AG10803 (cell line): Measurements from ENCODE around the gene PITPNC1.
"Not testable (repeated sequence)": the region's sequence is repeated elsewhere in the genome, so short reads cannot be mapped to it uniquely, and the experiment has no call there.

Experiments
- DNase-seq: peaks from one replicate; pipeline ENCODE4 v3.0.0; 2010; ENCODE audit warnings: low read depth
- H3K4me3 ChIP-seq: 2 replicates; pipeline ENCODE4 v1.5.1; 2011; ENCODE audit warnings: mild to moderate bottlenecking, low read length, control low read depth
- TF ChIP-seq, protein P1 (sequence below): conservative IDR thresholded peaks from 2 replicates; pipeline ENCODE4 v1.5.1; 2011; ENCODE audit warnings: mild to moderate bottlenecking, low read length, control low read depth, inconsistent platforms

The PITPNC1 gene

DNA sequence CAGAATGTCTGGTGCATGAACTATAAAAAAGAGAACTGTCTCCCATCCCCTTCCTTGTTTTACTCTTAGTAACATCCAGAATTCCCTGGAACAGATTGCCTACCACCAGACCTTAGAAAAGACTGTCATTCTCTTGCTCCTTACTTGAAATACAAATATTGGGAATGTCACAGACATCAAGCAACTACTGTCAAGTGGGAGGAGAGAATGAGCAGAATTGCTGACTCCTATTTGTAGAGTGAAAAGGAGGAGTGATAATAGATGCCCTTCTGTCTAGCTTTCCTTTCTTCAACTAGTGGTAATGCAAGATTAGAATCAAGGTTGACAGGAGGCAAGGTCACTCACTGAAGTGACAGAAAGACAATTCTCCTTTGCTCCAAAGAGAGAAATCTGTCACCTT lies 316.7 kb downstream of the PITPNC1 start:
- no peak overlapping the region for H3K4me3 ChIP-seq
- DNase-seq: no peak
- TF ChIP-seq, protein P1, sequence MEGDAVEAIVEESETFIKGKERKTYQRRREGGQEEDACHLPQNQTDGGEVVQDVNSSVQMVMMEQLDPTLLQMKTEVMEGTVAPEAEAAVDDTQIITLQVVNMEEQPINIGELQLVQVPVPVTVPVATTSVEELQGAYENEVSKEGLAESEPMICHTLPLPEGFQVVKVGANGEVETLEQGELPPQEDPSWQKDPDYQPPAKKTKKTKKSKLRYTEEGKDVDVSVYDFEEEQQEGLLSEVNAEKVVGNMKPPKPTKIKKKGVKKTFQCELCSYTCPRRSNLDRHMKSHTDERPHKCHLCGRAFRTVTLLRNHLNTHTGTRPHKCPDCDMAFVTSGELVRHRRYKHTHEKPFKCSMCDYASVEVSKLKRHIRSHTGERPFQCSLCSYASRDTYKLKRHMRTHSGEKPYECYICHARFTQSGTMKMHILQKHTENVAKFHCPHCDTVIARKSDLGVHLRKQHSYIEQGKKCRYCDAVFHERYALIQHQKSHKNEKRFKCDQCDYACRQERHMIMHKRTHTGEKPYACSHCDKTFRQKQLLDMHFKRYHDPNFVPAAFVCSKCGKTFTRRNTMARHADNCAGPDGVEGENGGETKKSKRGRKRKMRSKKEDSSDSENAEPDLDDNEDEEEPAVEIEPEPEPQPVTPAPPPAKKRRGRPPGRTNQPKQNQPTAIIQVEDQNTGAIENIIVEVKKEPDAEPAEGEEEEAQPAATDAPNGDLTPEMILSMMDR: no peak

DNA sequence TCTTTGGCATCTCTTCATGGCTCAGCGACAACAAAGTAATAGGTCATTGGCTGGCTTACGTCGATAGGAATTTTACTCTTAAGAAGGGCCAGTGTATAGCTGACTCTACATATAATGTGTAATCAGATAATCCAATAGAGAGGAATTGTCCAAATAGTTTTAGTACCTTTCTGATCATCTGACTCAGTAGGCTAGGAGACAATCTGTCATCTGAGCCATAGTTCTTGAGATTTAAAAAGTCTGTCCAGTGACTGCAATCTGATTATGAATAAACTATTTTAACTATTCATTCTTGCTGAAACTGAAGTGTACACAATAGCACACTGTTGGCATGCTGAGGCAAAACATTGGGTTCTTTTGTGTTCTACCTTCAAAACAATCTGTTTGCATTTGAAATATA lies 319.3 kb downstream of the PITPNC1 start:
- H3K4me3 ChIP-seq: no peak overlapping the region
- no peak for DNase-seq

DNA sequence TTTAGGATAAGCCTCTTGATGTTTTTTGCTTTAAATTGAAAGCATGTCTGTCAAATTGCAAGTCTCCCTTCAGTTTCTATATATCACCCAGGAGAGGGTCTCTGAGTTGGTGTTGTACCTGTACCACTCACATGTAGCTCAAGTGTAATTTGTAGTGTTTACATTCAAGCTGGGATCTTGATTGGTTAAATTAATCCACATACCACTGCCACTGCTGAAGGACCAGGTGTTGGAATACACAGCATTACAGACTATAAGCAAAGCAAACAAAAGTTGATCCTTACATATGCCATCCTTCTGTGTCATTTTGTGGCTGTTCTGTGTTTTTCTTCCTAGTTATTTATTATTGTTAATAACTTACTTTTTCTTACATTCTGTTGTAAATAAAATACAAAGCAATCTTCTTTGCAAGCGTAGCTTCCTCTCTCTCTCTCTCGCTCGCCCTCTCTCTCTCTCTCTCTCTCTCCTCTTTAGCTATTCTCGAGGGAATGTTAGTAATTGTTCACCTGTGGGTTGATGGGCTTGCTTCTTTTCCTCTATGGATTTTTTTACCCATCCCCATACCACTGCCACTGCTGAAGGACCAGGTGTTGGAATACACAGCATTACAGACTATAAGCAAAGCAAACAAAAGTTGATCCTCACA lies 319.9 kb downstream of the PITPNC1 start:
- TF ChIP-seq, protein P1: no peak
- no peak for DNase-seq
- H3K4me3 ChIP-seq: no peak overlapping the region

More for the DNA sequence above, 319.3 kb downstream of the PITPNC1 start:
- TF ChIP-seq, protein P1: no peak

DNA sequence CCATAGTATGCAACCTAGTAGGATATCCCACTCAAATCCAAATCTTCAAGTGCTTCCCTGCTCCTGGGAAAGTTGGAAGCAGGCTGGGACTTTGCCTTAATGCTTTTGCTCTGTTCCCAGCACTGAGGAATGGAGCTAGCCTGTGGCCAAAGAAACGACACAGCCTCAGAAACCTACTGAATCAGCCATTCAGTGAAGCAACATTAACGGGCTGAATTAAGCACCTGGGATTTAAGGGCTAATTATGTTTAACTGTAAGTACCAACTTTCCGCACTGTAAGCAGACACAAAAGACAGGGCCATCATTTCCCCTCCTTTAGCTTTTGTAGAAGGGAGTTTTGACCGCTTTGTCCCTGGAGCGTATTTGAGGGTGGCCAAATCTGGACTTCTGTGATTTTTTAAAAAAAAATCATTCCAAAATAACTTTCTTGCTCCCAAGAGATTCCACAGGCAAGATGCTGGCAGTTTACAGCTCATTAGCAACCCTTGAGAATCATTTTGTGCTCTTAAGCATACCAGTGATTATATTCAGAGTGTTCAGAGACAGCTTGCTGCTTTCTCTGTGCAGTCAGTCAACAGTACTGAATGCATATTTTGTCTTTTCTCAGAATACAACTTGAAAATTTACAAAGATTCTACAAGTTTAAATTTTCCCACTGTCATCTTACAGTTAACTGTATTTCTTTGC lies 323.1 kb downstream of the PITPNC1 start:
- no peak for DNase-seq
- no peak overlapping the region for H3K4me3 ChIP-seq
- TF ChIP-seq, protein P1: no peak

DNA sequence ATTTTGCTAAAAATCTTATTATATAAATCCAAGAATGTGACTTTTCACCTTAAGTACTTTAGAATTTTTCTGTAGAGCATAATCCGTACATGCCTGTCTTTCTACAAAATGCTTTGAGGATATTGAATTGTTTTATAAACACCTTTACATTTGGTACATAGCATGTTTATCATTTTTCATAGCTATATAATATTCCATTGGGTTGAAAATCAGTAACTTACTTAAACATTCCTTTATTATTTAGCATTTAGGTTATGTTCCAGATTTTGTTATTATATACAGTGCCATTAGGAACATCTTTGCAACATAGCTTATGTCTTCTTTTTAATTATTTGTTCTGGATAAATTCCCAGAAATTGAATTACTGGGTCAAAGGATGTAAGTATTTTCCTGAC lies 323.6 kb downstream of the PITPNC1 start:
- no peak overlapping the region for H3K4me3 ChIP-seq
- TF ChIP-seq, protein P1: no peak
- no peak for DNase-seq

DNA sequence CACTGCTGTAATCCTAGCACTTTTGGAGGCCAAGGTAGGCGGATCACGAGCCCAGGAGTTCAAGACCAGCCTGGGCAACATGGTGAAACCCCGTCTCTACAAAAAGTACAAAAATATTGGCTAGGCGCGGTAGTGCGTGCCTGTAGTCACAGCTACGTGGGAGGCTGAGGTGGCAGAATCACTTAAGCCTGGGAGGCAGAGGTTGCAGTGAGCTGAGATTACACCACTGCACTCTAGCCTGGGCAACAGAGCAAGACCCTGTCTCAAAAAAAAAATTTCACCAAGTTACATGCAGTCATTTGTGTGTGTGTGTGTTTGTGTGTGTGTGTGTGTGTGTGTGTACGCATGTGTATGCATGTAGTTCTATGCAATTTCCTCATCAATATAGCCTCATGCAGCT lies 325.8 kb downstream of the PITPNC1 start:
- not testable (repeated sequence) for DNase-seq

DNA sequence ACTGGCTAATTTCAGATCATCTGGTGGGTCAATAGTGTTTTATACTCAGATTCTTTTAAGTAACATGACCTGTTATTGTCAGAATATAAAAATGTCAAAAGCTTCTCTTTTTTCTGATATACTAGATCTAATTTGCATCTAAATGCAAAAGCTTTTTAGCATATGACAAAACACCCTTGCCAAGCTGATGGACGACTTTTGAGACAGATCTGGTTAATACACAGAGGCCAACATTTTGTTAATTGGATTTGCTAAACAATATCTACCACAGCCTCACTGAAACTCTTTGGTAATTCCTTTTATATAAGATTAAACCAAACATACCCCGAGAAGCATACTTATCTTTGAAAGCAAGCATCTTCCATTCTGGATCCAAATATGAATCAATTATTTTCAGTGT lies 330.4 kb downstream of the PITPNC1 start:
- TF ChIP-seq, protein P1: no peak
- no peak for DNase-seq
- no peak overlapping the region for H3K4me3 ChIP-seq

More for the DNA sequence above, 325.8 kb downstream of the PITPNC1 start:
- not testable (repeated sequence) for H3K4me3 ChIP-seq
